Mucosa of rectum (tissue), 2 donors: Measurements from ENCODE around the gene STARD13.

Experiments used
- H3K27ac ChIP-seq, 2 donors: one replicate each; pipeline ENCODE4 v1.7.0; 2013; ENCODE audit warnings: inconsistent platforms in 2 of 2, low read depth in 2 of 2, low read length in 2 of 2
- H3K27me3 ChIP-seq, 2 donors: one replicate each; pipeline ENCODE4 v1.7.0; 2013; ENCODE audit warnings: low read length in 2 of 2; ENCODE audit not compliant: control insufficient read depth in 2 of 2, insufficient read depth in 2 of 2
- H3K36me3 ChIP-seq, 2 donors: one replicate each; pipeline ENCODE4 v1.7.0; 2013; ENCODE audit warnings: low read length in 2 of 2; ENCODE audit not compliant: control insufficient read depth in 2 of 2, insufficient read depth in 2 of 2
- H3K4me1 ChIP-seq, 2 donors: one replicate each; pipeline ENCODE4 v1.7.0; 2013; ENCODE audit warnings: low read length in 2 of 2, mild to moderate bottlenecking in 1 of 2; ENCODE audit not compliant: control insufficient read depth in 2 of 2, insufficient read depth in 2 of 2
- H3K4me3 ChIP-seq, 2 donors: one replicate each; pipeline ENCODE4 v1.7.0; 2013; ENCODE audit warnings: low read length in 2 of 2
- H3K9ac ChIP-seq, 2 donors: one replicate each; pipeline ENCODE4 v1.7.0; 2013; ENCODE audit warnings: low read length in 2 of 2, low read depth in 1 of 2, mild to moderate bottlenecking in 1 of 2
- H3K9me3 ChIP-seq, 2 donors: one replicate each; pipeline ENCODE4 v1.7.0; 2013; ENCODE audit warnings: low read length in 2 of 2; ENCODE audit not compliant: control insufficient read depth in 2 of 2
- donor health status: healthy.
- donor health status: Normal muscosa, but diverticular disease.

The STARD13 gene

DNA sequence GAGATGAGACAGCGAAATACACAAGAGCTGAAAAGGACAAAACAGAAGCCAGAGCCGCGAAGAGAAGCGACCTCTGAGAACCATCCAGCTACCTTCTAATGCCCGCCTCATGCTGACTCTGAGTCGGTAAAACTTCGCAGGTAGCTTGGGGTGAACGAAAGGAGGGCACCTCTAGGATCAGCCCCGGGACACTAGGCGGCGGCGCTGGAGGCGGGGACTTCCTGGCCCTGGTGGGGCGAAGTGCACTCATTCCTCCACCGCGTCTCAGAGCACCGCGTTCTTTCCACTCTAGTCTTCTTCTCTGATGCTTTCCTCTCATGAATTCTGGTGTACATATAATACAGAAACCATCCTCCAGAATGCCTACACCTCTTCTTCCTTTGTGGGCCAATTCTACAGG is 219.2 kb downstream of the STARD13 start:
- no peaks in the 10 kb centered on the region for H3K9me3 ChIP-seq
- no peak overlapping the region for H3K27ac ChIP-seq
- no peak overlapping the region for H3K9ac ChIP-seq
- H3K27me3 ChIP-seq: no peaks in the 10 kb centered on the region
- H3K36me3 ChIP-seq: no peaks in the 10 kb centered on the region
- H3K4me1 ChIP-seq: no peaks in the 10 kb centered on the region
- H3K4me3 ChIP-seq: no peak overlapping the region

DNA sequence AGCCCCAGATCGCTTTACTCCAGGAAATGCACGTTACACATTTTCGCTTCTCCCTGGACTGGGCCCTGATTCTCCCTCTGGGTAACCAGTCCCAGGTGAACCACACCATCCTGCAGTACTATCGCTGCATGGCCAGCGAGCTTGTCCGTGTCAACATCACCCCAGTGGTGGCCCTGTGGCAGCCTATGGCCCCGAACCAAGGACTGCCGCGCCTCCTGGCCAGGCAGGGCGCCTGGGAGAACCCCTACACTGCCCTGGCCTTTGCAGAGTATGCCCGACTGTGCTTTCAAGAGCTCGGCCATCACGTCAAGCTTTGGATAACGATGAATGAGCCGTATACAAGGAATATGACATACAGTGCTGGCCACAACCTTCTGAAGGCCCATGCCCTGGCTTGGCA is 224.7 kb downstream of the STARD13 start:
- Histone ChIP-seq H3K9me3 (no peaks in the 10 kb centered on the region), H3K4me3 (no peak overlapping the region), H3K27ac (no peak overlapping the region), H3K4me1 (no peaks in the 10 kb centered on the region), H3K27me3 (no peaks in the 10 kb centered on the region), H3K9ac (no peak overlapping the region), H3K36me3 (no peaks in the 10 kb centered on the region)

DNA sequence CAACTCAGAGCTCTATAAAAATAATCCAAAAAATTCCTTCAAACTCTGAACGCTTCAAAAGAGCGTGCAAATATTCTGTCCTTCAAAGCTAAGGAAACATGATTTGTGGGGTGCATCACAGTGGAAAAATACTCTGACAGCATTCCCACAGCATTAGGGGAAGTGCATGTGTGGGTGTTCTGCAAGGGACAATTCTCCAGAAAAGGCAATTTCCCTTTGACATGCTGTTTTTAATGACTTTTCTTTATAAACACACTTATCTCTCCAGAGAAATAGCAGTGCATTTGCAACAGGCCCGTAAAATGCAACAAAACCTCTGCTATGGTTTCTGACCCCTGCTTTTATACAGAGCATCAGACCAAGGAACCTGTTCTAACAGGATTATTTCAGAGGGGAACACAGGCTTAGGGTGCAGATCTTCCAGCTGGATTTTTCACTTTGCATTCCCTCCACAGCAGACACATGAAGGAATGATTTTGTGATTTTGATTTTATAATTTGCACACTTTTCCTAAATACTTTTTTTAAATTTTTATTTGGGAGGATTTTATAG is 226.7 kb downstream of the STARD13 start:
- H3K36me3 ChIP-seq: no peaks in the 10 kb centered on the region
- no peaks in the 10 kb centered on the region for H3K9me3 ChIP-seq
- no peaks in the 10 kb centered on the region for H3K4me1 ChIP-seq
- no peak overlapping the region for H3K9ac ChIP-seq
- no peaks in the 10 kb centered on the region for H3K27me3 ChIP-seq
- no peak overlapping the region for H3K27ac ChIP-seq
- no peak overlapping the region for H3K4me3 ChIP-seq

DNA sequence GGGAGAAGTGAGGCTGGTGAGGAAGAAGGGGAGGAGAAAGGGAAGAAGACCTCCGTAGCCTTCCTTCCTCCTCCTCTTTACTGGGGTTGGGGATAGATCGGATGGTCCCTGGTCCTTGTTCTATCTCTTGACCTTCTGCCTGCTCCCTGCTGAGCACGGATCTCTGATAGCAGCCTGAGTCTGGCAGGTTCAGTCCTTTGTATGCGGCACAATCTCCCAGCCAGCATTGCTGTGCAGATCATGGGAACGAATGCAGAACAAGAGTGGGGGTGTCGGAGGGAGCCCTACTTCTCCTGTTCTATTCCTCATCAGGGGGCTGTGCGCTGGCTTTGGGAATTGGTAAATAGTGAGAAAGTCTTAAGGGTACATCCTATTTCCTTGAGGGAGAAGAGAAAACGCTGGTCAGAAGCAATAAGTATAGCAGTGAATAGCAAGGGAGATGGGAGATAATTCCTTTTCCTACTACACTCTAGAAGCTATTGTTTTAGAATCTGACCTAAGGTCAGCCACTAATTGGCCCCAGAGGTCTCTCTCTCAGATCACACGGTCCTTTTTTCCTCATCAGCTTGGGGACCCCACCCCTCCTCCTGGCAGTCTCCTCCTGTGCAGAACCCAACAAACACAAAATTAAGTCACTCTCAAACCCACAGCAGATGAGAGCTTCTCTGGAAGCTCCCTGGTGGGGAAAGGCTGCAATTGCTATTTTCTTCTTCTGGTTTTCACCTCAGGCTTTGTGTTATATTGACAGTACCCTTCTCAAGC is 228.4 kb downstream of the STARD13 start:
- no peak overlapping the region for H3K4me3 ChIP-seq
- no peak overlapping the region for H3K27ac ChIP-seq
- H3K9ac ChIP-seq: no peak overlapping the region

DNA sequence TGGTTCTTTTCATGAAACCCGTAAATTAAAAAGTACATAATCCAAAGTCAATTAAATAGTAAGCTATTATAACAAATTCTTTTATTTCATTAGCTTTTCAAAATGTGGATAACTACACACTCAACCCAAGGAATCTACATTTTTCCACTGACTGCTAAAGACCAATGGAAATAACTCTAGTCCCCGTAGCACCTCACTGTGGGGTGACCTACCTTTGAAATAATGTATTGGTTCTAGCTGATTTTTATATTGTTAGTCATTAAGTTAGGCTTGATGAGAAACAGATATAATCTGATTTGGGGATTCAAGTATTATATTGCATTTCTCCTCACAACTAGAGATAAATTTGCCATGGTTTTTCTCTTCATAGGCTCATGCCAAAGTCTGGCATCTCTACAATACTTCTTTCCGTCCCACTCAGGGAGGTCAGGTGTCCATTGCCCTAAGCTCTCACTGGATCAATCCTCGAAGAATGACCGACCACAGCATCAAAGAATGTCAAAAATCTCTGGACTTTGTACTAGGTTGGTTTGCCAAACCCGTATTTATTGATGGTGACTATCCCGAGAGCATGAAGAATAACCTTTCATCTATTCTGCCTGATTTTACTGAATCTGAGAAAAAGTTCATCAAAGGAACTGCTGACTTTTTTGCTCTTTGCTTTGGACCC is 232.0 kb downstream of the STARD13 start:
- no peaks in the 10 kb centered on the region for H3K27me3 ChIP-seq
- no peak overlapping the region for H3K9ac ChIP-seq
- no peaks in the 10 kb centered on the region for H3K4me1 ChIP-seq
- no peak overlapping the region for H3K4me3 ChIP-seq
- no peaks in the 10 kb centered on the region for H3K9me3 ChIP-seq
- H3K36me3 ChIP-seq: no peaks in the 10 kb centered on the region
- no peak overlapping the region for H3K27ac ChIP-seq

More for the DNA sequence above, 228.4 kb downstream of the STARD13 start:
- Histone ChIP-seq H3K4me1 (no peaks in the 10 kb centered on the region), H3K36me3 (no peaks in the 10 kb centered on the region), H3K9me3 (no peaks in the 10 kb centered on the region), H3K27me3 (no peaks in the 10 kb centered on the region)
